ENCODE data around the gene REXO4.

DNA sequence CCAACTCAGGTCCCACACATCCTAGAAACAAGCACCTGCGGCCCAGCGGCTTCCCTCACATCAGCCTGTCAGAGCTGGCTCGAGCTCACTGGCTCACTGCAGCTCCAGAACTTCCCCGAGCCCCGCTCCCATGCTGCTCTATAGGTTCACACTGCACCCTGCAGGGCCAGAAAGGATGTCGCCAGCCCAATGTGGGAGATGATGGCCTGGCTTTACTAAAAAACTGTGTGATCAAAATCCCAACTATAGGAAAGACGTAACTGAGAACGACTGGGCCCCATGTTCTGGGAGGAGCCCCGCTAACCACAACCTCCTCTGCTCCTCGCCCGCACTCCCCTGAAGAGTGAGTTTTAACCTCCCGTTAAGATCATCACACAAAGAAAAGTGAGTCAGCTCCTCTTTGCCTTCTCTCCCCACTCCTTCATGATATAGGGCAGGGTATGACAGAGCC, 46.5 kb downstream of the REXO4 start:
- no peak for TF ChIP-seq POLR2AphosphoS5 (IDR thresholded peaks at IDR 0.05)
- TF ChIP-seq, protein P1, sequence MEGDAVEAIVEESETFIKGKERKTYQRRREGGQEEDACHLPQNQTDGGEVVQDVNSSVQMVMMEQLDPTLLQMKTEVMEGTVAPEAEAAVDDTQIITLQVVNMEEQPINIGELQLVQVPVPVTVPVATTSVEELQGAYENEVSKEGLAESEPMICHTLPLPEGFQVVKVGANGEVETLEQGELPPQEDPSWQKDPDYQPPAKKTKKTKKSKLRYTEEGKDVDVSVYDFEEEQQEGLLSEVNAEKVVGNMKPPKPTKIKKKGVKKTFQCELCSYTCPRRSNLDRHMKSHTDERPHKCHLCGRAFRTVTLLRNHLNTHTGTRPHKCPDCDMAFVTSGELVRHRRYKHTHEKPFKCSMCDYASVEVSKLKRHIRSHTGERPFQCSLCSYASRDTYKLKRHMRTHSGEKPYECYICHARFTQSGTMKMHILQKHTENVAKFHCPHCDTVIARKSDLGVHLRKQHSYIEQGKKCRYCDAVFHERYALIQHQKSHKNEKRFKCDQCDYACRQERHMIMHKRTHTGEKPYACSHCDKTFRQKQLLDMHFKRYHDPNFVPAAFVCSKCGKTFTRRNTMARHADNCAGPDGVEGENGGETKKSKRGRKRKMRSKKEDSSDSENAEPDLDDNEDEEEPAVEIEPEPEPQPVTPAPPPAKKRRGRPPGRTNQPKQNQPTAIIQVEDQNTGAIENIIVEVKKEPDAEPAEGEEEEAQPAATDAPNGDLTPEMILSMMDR (IDR thresholded peaks at IDR 0.05; ENCODE audit: poor library complexity, severe bottlenecking) = no peak
- no peak for TF ChIP-seq EP300 (conservative IDR thresholded peaks at IDR 0.05; ENCODE audit: poor library complexity, severe bottlenecking)

Data from neural cell (in vitro differentiated cells).